Gastrocnemius medialis (tissue), 4 donors: ENCODE data around the gene LEUTX.

Experiments used
- POLR2A ChIP-seq, 2 donors: fragments of 450-650 bp; IDR thresholded peaks; one replicate each; pipeline ENCODE4 v1.6.1; 2017; ENCODE audit warnings: antibody characterized with exemption in 2 of 2, mild to moderate bottlenecking in 2 of 2, moderate library complexity in 2 of 2
- TF ChIP-seq, protein P1 (sequence below), 5 experiments: fragments of 450-650 bp in 3 of 5; fragments of 200-600 bp in 2 of 5; sonication (generic) in 2 of 5; IDR thresholded peaks in 4 of 5; conservative IDR thresholded peaks in 1 of 5; 1 replicate in 4 of 5; 2 replicates in 1 of 5; pipeline ENCODE4 v1.5.1; 2016 to 2019; ENCODE audit warnings: antibody characterized with exemption in 5 of 5, mild to moderate bottlenecking in 3 of 5, moderate library complexity in 3 of 5

DNA sequence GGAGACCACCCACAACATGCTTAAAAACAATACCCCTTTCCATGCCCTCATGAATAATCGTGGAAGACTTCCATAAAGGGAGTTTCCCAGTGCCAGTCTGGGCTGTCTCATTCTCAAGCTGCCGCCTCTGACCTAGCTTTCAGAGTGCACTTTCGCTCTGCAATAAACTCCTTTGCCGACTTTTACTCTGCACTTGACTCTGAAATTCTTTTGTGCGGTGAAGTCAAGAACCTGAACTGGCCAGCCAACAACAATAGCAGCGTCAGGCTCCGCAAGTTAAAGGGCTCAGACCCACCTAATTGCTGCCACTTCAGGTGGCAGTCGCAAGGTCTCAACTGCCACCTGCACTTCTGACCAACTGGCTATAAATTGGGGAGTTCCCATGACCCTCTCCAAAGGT is 10.3 kb upstream of the LEUTX start:
- TF ChIP-seq, protein P1, sequence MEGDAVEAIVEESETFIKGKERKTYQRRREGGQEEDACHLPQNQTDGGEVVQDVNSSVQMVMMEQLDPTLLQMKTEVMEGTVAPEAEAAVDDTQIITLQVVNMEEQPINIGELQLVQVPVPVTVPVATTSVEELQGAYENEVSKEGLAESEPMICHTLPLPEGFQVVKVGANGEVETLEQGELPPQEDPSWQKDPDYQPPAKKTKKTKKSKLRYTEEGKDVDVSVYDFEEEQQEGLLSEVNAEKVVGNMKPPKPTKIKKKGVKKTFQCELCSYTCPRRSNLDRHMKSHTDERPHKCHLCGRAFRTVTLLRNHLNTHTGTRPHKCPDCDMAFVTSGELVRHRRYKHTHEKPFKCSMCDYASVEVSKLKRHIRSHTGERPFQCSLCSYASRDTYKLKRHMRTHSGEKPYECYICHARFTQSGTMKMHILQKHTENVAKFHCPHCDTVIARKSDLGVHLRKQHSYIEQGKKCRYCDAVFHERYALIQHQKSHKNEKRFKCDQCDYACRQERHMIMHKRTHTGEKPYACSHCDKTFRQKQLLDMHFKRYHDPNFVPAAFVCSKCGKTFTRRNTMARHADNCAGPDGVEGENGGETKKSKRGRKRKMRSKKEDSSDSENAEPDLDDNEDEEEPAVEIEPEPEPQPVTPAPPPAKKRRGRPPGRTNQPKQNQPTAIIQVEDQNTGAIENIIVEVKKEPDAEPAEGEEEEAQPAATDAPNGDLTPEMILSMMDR (IDR thresholded peaks at IDR 0.05 in 4 of 5, conservative IDR thresholded peaks at IDR 0.05 in 1 of 5): no peak
- no peak for TF ChIP-seq POLR2A (IDR thresholded peaks at IDR 0.05)
